Fibroblast of villous mesenchyme (primary cell): ENCODE results near the gene F10. TPM values are rescaled to one million over a fixed set of nuclear protein-coding genes. Genes with fewer than 3 reads are reported as not detected.
A peak's percentile ranks its signal among the peaks of the same experiment; 100 is the strongest.

Source experiments
- DNase-seq: peaks from one replicate; pipeline ENCODE4 v3.0.0-alpha.2; 2010; ENCODE audit warnings: low read depth
- H3K4me3 ChIP-seq: 2 replicates; pipeline ENCODE4 v1.5.1; 2011; ENCODE audit warnings: low read depth, mild to moderate bottlenecking, low read length
- total RNA-seq: library from RNA; depleted of rRNA; stranded (reverse); fragments of >200 nt; gene quantifications from 2 replicates; pipeline ENCODE4 v1.2.3, GENCODE V29; 2012
- TF ChIP-seq, protein P1 (sequence below): IDR thresholded peaks from 2 replicates; pipeline ENCODE4 v1.5.1; 2012; ENCODE audit warnings: low read depth, mild to moderate bottlenecking, low read length; ENCODE audit not compliant: insufficient read depth

Gene F10
- total RNA-seq, 1 donor, result 12.5 TPM

DNA sequence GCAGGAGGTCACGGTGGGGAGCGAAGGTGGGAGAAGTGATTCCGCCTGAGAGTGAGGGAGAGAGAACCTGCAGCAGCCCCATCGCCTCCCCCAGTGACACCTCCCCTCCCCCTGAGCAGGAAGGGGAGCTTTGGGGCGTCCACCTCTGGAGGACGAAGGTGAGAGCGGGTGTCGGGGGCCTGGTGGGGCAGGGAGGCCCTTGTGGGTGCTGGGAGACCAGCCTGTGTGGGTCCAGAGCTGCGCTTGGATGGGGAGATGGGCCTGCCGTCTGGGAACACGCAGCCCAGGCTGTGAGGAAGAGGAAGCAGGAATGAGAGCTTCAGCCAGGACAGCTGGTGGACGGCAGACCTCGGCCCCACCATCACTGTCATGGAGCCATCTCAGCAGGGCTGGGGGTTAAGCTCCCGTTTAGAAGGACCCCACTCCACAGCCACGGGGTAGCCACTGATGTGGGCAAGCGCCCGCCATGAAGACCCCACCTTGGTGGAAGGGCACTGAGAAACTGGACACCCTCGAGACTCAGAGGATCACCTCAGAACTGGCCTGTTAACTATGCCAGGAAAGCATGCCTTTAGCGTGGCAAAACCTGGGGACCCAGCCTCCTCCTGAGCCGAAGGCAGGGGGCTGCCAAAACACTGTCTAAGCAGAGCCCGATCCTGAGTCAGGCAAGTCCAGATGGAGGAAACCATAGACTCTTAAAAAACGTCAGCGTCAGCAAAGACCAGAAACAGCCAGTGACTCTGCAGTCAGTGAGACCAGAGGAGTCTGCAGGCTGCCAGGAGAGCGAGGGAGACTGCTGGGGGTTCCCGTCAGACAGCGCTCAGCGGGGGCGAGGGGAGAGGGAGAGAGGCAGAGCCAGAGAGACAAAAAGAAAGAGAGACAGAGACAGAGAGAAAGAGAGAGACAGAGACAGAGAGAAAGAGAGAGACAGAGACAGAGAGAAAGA is 29.4 kb downstream of the F10 start:
- TF ChIP-seq, protein P1, sequence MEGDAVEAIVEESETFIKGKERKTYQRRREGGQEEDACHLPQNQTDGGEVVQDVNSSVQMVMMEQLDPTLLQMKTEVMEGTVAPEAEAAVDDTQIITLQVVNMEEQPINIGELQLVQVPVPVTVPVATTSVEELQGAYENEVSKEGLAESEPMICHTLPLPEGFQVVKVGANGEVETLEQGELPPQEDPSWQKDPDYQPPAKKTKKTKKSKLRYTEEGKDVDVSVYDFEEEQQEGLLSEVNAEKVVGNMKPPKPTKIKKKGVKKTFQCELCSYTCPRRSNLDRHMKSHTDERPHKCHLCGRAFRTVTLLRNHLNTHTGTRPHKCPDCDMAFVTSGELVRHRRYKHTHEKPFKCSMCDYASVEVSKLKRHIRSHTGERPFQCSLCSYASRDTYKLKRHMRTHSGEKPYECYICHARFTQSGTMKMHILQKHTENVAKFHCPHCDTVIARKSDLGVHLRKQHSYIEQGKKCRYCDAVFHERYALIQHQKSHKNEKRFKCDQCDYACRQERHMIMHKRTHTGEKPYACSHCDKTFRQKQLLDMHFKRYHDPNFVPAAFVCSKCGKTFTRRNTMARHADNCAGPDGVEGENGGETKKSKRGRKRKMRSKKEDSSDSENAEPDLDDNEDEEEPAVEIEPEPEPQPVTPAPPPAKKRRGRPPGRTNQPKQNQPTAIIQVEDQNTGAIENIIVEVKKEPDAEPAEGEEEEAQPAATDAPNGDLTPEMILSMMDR, result no peak
- peak; percentile 60 for DNase-seq
- no peak overlapping the region for H3K4me3 ChIP-seq

- no peak for DNase-seq
- TF ChIP-seq, protein P1, result no peak
- peak overlapping the region; percentile 21 for H3K4me3 ChIP-seq
Observed at GRCh38 chr13:113152691-113152983, 30.0 kb downstream of the F10 start.

DNA sequence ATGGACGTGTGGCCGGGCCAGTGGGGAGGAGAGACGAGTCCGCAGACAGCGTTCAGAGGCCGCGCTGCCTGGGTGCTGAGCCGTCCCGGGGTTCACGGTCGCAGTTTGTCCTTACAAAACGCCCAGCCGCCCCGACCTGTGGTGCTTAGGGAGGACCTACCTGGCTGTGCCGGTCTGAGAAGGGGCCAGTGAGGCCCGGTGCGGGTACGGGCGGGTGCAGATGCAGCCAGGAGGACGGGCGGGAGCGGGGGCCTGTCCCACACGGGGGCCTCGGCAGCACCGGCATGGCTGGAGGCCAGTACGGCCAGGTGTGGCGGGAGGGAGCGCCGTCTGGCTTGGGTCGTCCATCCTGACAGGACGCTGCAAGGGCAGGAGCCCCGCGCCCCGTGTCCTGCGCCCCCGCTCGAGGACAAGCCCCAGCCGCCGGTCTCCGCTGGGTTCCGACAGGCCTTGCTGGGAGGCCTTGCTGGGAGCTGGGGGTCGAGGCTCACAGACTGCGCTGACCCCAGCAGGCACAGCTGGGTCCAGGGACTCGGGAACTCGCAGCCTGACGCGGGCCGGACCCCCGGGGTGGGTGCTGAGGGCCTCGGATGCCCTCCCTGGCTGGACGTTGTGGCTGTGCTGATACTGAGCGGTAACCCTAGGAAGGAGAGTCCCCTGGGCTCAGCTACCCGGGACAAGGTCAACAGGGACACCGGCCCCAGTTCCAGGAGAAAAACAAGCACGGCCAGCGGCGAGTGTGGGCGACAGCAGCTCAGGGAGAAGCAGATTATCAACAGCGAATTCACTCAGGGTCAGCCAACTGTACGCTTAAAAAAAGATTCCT is 30.6 kb downstream of the F10 start:
- DNase-seq, result peak; percentile 22
- TF ChIP-seq, protein P1, result no peak
- peak overlapping the region; percentile 49 for H3K4me3 ChIP-seq

- peak; percentile 62 for DNase-seq
- peak overlapping the region; percentile 49 for H3K4me3 ChIP-seq
- TF ChIP-seq, protein P1, result no peak
Observed at GRCh38 chr13:113153810-113154748, 31.5 kb downstream of the F10 start.

- TF ChIP-seq, protein P1, result no peak
- DNase-seq, result no peak
- no peak overlapping the region for H3K4me3 ChIP-seq
Observed at GRCh38 chr13:113155201-113155600, 32.6 kb downstream of the F10 start.

DNA sequence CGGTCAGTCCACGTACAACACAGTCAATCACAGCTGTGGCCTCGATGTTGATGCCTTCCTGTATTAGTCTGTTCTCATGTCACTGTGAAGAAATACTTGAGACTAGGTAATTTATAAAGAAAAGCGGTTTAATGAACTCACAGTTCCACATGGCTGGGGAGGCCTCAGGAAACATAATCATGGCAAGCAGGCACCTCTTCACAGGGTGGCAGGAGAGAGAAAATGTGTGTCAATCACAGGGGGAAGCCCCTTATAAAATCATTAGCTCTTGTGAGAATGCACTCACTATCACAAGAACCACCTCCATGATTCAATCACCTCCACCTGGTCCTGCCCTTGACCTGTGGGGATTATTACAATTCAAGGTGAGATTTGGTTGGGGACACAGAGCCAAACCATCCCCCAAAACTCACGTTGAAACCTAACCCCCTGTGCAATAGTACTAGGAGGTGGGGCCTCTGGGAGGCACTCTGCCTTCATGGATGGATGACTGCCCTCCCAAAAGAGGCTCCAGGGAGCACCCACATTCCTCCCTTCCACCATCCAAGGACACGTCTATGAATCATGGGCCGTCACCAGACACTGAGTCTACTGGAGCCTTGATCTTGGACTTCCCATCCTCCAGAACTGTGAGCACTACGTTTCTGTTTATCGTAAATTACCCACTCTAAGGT is 33.5 kb downstream of the F10 start:
- H3K4me3 ChIP-seq, result no peak overlapping the region
- TF ChIP-seq, protein P1, result no peak
- no peak for DNase-seq
